ENCODE measurements around the gene NES.

The NES gene

GRCh38 chr1:156709757-156710489 is 32.7 kb upstream of the NES start:
- POLR2A ChIA-PET, result no interaction called here
- TF ChIP-seq ZNF138 (tag by site-specific recombination; IDR thresholded peaks at IDR 0.05; ENCODE audit: borderline replicate concordance), result no peak
- no peak for TF ChIP-seq ZXDB (tag by site-specific recombination; IDR thresholded peaks at IDR 0.05)
- TF ChIP-seq ZNF585B (tag by site-specific recombination; IDR thresholded peaks at IDR 0.05), result no peak
- TF ChIP-seq ZNF391 (tag by site-specific recombination; IDR thresholded peaks at IDR 0.05; ENCODE audit: borderline replicate concordance, low read depth), result no peak
- TF ChIP-seq ZNF184 (tag by site-specific recombination; IDR thresholded peaks at IDR 0.05), result no peak
- TF ChIP-seq ZNF350 (tag by site-specific recombination; IDR thresholded peaks at IDR 0.05), result no peak
- no peak for TF ChIP-seq ZNF76 (tag by site-specific recombination; IDR thresholded peaks at IDR 0.05; ENCODE audit: borderline replicate concordance, low read depth)
- peak; percentile 94 for TF ChIP-seq KLF1 (tag by site-specific recombination; IDR thresholded peaks at IDR 0.05)
- TF ChIP-seq ZNF280C (tag by site-specific recombination; IDR thresholded peaks at IDR 0.05), result no peak
- TF ChIP-seq ZBTB21 (tag by site-specific recombination; IDR thresholded peaks at IDR 0.05), result no peak
- no peak for TF ChIP-seq ZEB2 (tag by site-specific recombination; IDR thresholded peaks at IDR 0.05)
- TF ChIP-seq REPIN1 (tag by site-specific recombination; IDR thresholded peaks at IDR 0.05; ENCODE audit: low read depth), result no peak
- TF ChIP-seq ZNF664 (tag by site-specific recombination; IDR thresholded peaks at IDR 0.05), result no peak
- no peak for TF ChIP-seq ZSCAN16 (tag by site-specific recombination; IDR thresholded peaks at IDR 0.05)
- TF ChIP-seq ZFP41 (tag by site-specific recombination; IDR thresholded peaks at IDR 0.05; ENCODE audit: borderline replicate concordance), result no peak
- no peak for TF ChIP-seq ZNF311 (tag by site-specific recombination; IDR thresholded peaks at IDR 0.05; ENCODE audit: borderline replicate concordance)
- TF ChIP-seq ZNF16 (tag by site-specific recombination; IDR thresholded peaks at IDR 0.05; ENCODE audit: low read depth), result no peak
- TF ChIP-seq SP2 (tag by site-specific recombination; IDR thresholded peaks at IDR 0.05), result 0 out of 2 replicates have a peak, but pooled peaks have one; percentile 14
- TF ChIP-seq ZNF423 (tag by site-specific recombination; IDR thresholded peaks at IDR 0.05), result peak; percentile 46; the same call in 1 of the 2 replicates
- no peak for TF ChIP-seq GLI4 (tag by site-specific recombination; IDR thresholded peaks at IDR 0.05)
- peak; percentile 59 for TF ChIP-seq EGR2 (tag by site-specific recombination; IDR thresholded peaks at IDR 0.05; ENCODE audit: low read depth)
- no peak for TF ChIP-seq ZNF621 (tag by site-specific recombination; IDR thresholded peaks at IDR 0.05)
- no peak for TF ChIP-seq ZNF571 (tag by site-specific recombination; IDR thresholded peaks at IDR 0.05)
- no peak for TF ChIP-seq ZNF629 (tag by site-specific recombination; IDR thresholded peaks at IDR 0.05)
- TF ChIP-seq ZSCAN30 (tag by site-specific recombination; IDR thresholded peaks at IDR 0.05), result no peak
- TF ChIP-seq ZNF274 (IDR thresholded peaks at IDR 0.05; ENCODE audit: low read length), result no peak
- no peak for TF ChIP-seq ZNF274 (tag by site-specific recombination; IDR thresholded peaks at IDR 0.05; ENCODE audit: borderline replicate concordance)
- TF ChIP-seq ZNF596 (tag by site-specific recombination; IDR thresholded peaks at IDR 0.05), result no peak
- TF ChIP-seq, protein P1, sequence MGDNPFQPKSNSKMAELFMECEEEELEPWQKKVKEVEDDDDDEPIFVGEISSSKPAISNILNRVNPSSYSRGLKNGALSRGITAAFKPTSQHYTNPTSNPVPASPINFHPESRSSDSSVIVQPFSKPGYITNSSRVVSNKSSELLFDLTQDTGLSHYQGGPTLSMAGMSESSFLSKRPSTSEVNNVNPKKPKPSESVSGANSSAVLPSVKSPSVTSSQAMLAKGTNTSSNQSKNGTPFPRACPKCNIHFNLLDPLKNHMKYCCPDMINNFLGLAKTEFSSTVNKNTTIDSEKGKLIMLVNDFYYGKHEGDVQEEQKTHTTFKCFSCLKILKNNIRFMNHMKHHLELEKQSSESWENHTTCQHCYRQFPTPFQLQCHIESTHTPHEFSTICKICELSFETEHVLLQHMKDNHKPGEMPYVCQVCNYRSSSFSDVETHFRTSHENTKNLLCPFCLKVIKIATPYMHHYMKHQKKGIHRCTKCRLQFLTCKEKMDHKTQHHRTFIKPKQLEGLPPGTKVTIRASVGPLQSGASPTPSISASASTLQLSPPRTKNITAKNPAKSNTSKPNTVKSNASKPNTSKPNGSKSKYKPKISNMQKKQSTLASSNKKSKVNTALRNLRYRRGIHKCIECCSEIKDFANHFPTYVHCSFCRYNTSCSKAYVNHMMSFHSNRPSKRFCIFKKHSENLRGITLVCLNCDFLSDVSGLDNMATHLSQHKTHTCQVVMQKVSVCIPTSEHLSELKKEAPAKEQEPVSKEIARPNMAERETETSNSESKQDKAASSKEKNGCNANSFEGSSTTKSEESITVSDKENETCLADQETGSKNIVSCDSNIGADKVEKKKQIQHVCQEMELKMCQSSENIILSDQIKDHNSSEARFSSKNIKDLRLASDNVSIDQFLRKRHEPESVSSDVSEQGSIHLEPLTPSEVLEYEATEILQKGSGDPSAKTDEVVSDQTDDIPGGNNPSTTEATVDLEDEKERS (tag by site-specific recombination; IDR thresholded peaks at IDR 0.05), result no peak
- TF ChIP-seq ATF2 (tag by site-specific recombination; IDR thresholded peaks at IDR 0.05; ENCODE audit: low read depth), result no peak
- TF ChIP-seq, protein P2, sequence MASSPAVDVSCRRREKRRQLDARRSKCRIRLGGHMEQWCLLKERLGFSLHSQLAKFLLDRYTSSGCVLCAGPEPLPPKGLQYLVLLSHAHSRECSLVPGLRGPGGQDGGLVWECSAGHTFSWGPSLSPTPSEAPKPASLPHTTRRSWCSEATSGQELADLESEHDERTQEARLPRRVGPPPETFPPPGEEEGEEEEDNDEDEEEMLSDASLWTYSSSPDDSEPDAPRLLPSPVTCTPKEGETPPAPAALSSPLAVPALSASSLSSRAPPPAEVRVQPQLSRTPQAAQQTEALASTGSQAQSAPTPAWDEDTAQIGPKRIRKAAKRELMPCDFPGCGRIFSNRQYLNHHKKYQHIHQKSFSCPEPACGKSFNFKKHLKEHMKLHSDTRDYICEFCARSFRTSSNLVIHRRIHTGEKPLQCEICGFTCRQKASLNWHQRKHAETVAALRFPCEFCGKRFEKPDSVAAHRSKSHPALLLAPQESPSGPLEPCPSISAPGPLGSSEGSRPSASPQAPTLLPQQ (tag by site-specific recombination; IDR thresholded peaks at IDR 0.05), result 0 out of 2 replicates have a peak, but pooled peaks have one; percentile 21

More at GRCh38 chr1:156709757-156710489, 32.7 kb upstream of the NES start:
- CTCF ChIA-PET, result interaction anchor here (0.6 to 20.2 kb wide), 3 partner anchors 16 to 70 kb away, joined by 3 to 579 read pairs (median 11); no protein-coding TSS in a partner anchor
- H3K36me3 ChIP-seq (ENCODE audit: control insufficient read depth in 2 of 2, insufficient read depth in 1 of 2, low read length in 2 of 2), result no peaks in the 10 kb centered on the region
- H3K4me3 ChIP-seq (ENCODE audit: low read depth, low read length), result no peak overlapping the region
- H3K27ac ChIP-seq (ENCODE audit: extremely low read depth, low read depth, low read length), result 0 out of 2 replicates have a peak overlapping the region, but pooled peaks have one; percentile 16
- H3K9me3 ChIP-seq (ENCODE audit: control insufficient read depth, insufficient read depth, low read depth, low read length), result no peaks in the 10 kb centered on the region
- H3K4me1 ChIP-seq (ENCODE audit: control insufficient read depth, insufficient read depth, low read length), result peaks cover 3% of the 10 kb centered on the region; the same call in 1 of the 2 replicates

Data from HEK293 (cell line).